GM19468 (cell line): ENCODE measurements around the gene CCDC187.

Experiments used
- ATAC-seq: cut with Tn5 transposase; IDR thresholded peaks from one replicate; pipeline ENCODE4 v1.9.1; 2021; ENCODE audit warnings: mild to moderate bottlenecking, moderate library complexity, moderate number of reproducible peaks; ENCODE audit not compliant: unreplicated experiment; ENCODE audit errors: extremely low read depth

The CCDC187 gene

GRCh38 chr9:136302527-136302926 is 1.4 kb downstream of the CCDC187 start:
- no peak for ATAC-seq

- ATAC-seq: no peak
Observed at GRCh38 chr9:136300866-136301265, 3.0 kb downstream of the CCDC187 start.

- no peak for ATAC-seq
Observed at GRCh38 chr9:136300016-136300545, 3.8 kb downstream of the CCDC187 start.

GRCh38 chr9:136299541-136299940 is 4.4 kb downstream of the CCDC187 start:
- ATAC-seq: no peak

- ATAC-seq: no peak
Observed at GRCh38 chr9:136299116-136299515, 4.8 kb downstream of the CCDC187 start.

- ATAC-seq: no peak
Observed at GRCh38 chr9:136297766-136298735, 5.8 kb downstream of the CCDC187 start.

- ATAC-seq: no peak
Observed at GRCh38 chr9:136297016-136297691, 6.7 kb downstream of the CCDC187 start.

- ATAC-seq: no peak
Observed at GRCh38 chr9:136296434-136297015, 7.4 kb downstream of the CCDC187 start.

GRCh38 chr9:136295542-136296433 is 8.1 kb downstream of the CCDC187 start:
- no peak for ATAC-seq

GRCh38 chr9:136295055-136295454 is 8.8 kb downstream of the CCDC187 start:
- no peak for ATAC-seq

GRCh38 chr9:136294437-136294836 is 9.5 kb downstream of the CCDC187 start:
- no peak for ATAC-seq

GRCh38 chr9:136293476-136294077 is 10.3 kb downstream of the CCDC187 start:
- ATAC-seq: no peak

- ATAC-seq: no peak
Observed at GRCh38 chr9:136292591-136293448, 11.1 kb downstream of the CCDC187 start.

- ATAC-seq: no peak
Observed at GRCh38 chr9:136292026-136292538, 11.8 kb downstream of the CCDC187 start.

GRCh38 chr9:136291306-136292025 is 12.4 kb downstream of the CCDC187 start:
- no peak for ATAC-seq

- no peak for ATAC-seq
Observed at GRCh38 chr9:136290508-136291000, 13.3 kb downstream of the CCDC187 start.
